ENCODE data around the gene ZFAND3.
"Not testable (repeated sequence)": the region's sequence is repeated elsewhere in the genome, so short reads cannot be mapped to it uniquely, and the experiment has no call there.

Gene ZFAND3

GRCh38 chr6:38049861-38050397 lies 230.4 kb downstream of the ZFAND3 start:
- DNase-seq (ENCODE audit: low spot score): not testable (repeated sequence)

DNA sequence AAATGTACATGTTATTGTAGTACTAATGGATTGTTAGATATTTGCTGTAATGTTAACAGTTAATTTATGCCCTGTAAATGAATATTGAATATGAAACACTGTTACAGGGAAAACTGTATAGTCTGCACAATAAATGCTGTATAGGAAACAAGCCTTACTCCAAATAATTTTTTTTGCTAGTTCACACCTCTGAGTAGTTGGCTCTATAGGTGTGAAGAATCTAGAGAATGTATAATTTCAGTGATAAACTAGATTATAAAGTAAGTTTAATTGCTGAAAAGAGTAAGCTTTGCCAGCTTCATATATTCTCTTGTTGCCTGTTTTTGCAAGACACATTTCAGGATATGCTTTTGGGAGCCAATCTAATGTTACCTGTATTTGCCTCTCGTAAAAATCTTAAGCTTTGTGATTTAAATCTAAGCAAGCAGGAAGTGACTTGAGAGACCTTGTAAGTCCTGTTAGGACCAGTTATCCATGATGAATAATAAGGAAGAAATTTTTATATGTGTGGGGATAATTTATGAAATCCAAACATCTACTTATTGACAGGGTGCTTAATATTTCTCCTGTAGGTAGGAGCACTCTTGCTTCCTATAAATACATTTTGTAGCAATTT lies 232.4 kb downstream of the ZFAND3 start:
- no peak for DNase-seq (ENCODE audit: low spot score)

- DNase-seq (ENCODE audit: low spot score): no peak
Measured at GRCh38 chr6:38054527-38055202, 235.1 kb downstream of the ZFAND3 start.

GRCh38 chr6:38055203-38055589 lies 235.7 kb downstream of the ZFAND3 start:
- DNase-seq (ENCODE audit: low spot score): no peak

- no peak for DNase-seq (ENCODE audit: low spot score)
Measured at GRCh38 chr6:38056361-38056760, 236.8 kb downstream of the ZFAND3 start.

DNA sequence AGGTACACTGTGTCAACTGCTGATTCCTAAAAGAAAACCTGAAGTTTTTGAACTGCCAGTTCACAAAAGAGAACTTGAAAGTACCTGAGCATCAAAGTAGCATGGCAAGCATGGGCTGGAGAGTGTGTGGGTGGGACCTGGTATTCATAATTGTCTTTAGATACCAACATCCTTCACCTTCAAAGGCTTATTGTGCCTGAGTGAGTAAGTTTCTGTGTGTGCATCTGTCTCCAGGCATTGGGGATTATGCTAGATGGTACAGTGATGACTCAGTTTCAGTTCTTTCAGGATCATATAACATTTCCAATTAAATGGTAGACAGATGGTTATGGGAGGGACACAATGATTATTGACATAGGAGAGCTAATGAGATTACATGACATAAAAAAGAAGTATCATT lies 238.5 kb downstream of the ZFAND3 start:
- DNase-seq (ENCODE audit: low spot score): no peak

- no peak for DNase-seq (ENCODE audit: low spot score)
Measured at GRCh38 chr6:38062066-38062465, 242.5 kb downstream of the ZFAND3 start.

- no peak for DNase-seq (ENCODE audit: low spot score)
Measured at GRCh38 chr6:38063973-38064372, 244.4 kb downstream of the ZFAND3 start.

DNA sequence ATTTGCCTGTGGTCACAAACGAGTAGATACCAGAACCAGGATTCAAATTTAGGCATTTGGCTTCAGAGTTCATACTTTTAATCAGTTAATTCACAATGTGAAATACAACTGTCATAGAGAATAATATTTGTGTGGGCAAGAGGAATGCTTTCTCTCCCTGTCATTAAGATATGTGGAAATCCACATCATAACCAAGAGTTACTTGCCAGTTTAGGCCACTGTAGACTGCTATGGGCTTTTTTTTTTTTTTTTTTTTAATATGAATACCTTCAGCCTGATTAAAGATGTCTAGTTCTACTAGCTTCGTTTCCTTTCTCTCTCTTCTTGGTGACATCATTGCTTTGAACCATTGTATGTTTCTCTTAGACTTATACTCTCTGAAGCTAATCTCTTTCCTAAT lies 244.9 kb downstream of the ZFAND3 start:
- no peak for DNase-seq (ENCODE audit: low spot score)

GRCh38 chr6:38065734-38066305 lies 246.3 kb downstream of the ZFAND3 start:
- DNase-seq (ENCODE audit: low spot score): no peak

- no peak for DNase-seq (ENCODE audit: low spot score)
Measured at GRCh38 chr6:38067263-38067980, 247.9 kb downstream of the ZFAND3 start.

DNA sequence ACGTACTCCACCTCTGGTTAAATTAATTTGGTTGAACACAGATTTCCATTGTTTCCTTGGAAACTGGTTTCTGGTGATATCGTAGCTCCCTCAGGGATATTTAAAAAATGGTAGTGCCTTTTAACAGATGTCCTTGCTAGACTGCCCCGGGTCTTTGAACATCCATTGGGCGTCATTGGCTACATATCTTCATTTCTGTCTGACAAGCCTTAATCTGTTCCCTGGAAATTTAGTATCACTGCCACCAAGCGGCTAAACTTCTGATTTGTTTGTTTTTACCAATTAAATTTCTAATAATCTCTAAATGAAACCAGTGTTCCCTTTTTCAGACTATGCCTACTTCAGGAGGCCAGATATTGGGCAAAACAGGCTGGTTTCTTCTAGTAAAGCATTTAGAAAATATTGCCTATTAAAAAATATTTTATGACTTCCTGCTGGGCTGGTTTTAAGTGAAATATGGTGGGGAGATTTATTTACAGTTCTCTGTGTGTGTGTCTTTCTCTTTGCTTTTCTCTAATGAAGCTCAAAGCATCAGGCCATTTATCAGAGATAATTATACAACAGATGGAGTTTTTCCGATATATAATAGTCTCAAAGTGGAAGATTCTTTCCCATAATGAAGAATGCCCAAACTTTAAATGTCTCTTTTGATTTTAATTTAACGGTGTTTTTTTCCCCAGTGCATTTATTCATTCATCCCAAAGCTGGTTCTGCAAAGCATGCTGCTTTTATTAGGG lies 249.5 kb downstream of the ZFAND3 start:
- no peak for DNase-seq (ENCODE audit: low spot score)

DNA sequence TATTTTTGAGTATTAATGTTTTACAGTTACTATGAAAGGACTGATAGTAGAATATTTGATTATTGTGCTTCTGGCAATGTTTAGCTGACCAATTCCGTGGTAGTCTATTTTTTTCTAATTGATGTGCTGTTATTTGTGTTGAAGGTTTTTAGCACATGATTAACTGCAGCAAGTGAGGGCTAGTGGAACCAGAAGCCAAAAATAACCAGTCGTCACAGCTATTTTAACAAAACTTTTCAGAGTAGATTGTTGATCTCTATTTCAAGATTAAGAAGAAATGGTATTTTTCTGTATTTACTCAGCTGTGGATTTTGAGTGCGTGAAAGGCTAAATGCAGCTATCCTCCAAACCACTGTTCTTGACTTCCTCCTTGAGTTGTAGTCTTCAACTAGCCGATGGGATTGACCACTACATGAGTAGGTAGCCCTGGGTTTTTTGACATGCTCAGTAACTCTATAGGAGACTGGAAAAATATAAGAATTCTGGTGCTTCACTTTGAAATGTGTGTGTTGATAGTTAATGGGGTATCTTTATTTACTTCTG lies 258.0 kb downstream of the ZFAND3 start:
- DNase-seq (ENCODE audit: low spot score): no peak

DNA sequence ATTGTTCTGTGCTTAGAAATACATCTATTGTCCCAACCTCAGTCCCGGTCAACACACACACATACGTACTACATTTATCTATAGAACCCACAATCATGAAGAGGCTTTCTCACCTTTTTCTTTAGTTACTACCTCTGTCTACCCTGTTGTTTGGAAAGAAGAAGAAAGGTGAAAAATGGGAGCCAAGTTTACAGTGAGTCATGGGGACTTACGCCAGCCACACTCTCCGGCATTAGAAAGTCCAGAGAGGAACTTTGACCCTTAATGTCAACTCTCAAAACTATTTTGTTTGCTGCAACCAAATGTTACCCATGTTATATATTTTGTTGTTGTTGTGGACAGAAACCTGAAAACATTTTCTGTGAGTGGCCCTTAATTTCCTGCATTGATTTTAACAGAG lies 259.1 kb downstream of the ZFAND3 start:
- no peak for DNase-seq (ENCODE audit: low spot score)

- no peak for DNase-seq (ENCODE audit: low spot score)
Measured at GRCh38 chr6:38079107-38079506, 259.6 kb downstream of the ZFAND3 start.

- DNase-seq (ENCODE audit: low spot score): no peak
Measured at GRCh38 chr6:38079537-38079936, 260.0 kb downstream of the ZFAND3 start.

DNA sequence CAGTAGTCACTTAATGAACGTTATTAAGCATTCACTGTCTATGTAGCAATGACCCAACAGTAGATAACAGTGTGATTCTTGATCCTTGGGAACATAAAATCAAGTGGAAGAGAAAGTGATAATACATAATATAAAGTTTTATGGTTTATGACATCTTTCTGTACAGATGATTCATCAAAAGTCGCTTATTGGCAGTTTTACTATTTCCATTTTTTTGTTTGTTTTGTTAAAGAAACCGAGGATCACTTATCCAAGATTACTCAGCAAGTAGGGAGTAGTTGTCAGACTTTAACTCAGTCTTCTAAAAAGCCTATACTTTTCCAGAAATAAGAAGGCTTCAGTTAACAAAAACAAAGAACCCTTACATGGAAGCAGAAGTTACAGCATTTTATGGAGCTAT lies 260.8 kb downstream of the ZFAND3 start:
- no peak for DNase-seq (ENCODE audit: low spot score)

DNA sequence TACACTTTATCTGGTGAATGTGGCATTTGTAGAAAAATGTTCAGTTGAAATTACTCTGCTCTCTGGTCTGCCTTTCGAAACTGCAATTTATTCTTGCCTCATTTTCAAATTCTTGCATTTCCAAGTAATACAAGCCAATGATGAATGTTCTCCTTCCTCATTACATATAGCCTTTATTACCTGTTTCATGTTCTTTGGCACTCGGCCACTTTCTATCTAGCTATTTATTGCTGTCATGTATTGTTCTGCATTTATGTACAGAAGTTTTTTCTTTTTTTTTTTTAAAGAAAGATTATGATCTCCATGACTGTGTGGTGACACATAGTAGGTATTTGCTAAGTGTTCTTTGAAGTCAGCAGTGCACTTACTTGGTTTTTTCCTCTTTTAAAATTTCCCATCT lies 261.4 kb downstream of the ZFAND3 start:
- no peak for DNase-seq (ENCODE audit: low spot score)

DNA sequence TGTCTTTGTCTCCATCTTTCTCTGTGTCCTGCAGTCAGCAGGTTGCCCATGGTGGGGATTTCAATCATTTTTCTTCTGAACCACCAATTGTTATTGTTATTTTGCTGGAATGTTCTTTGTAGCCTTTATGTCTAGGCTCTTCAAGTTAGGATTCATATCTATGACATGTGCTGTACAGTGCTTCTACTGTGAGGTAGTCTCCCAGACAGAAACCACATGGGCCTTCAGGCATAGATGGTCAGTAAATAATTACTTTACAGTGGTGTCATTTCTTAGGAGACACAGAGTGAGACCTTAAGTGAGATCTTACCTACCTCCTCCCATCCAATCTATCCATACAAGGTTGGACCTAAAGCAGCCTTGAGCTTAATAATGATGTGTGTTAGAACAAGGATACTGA lies 265.5 kb downstream of the ZFAND3 start:
- DNase-seq (ENCODE audit: low spot score): no peak

DNA sequence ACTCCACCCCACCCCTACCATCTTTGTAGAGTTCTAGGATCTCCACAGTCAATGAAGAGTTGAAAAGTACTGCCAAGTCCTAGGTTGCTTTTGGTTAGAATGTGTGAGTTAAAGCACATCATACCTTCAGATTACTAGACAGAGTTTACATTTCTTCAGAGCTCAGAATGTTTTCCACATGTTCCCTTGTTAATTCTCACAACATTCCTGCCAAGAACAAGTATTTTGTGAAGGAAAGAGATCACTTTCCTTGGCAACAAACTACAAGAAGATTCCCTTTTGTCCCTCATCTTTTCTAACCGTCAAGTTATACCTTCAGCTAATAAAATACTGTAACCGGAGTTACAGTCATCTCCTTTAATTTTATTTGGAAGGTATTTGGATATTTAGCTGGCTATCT lies 266.8 kb downstream of the ZFAND3 start:
- no peak for DNase-seq (ENCODE audit: low spot score)

DNA sequence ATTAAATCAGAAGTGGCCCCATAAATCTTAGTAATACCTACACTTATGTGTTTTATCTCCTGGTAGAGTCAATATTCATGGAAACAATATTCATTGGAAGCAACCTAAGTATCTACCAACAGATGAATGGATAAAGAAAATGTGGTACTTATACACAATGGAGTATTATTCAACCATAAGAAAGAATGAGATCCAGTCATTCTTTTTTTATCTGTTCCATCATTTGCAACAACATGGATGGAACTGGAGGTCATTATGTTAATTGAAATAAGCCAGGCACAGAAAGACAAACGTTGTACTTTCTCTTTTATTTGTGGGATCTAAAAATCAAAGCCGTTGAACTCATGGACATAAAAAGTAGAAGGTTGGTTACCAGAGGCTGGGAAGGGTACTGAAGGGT lies 268.5 kb downstream of the ZFAND3 start:
- DNase-seq (ENCODE audit: low spot score): no peak

DNA sequence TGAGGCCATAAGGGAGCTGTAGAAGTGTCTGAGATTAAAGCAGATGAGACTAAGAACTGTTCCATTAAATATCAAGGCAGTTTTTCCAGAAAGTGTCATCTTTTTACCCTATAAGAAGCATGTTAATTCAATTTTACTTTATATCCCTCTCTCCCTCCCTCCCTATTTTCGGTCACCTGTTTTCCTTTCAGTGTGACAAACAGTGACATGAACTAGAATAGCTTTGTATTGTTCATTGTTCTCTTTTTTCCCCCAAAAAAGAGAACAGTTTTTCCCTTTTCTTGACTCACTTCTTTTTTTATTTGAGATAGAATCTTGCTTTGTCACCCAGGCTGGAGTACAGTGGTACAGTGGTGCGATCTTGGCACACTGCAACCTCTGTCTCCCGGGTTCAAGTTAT lies 269.3 kb downstream of the ZFAND3 start:
- DNase-seq (ENCODE audit: low spot score): no peak
